Measurements from ENCODE around the gene TLCD3A.
"Not testable (repeated sequence)": the region's sequence is repeated elsewhere in the genome, so short reads cannot be mapped to it uniquely, and the experiment has no call there.

TLCD3A gene

GRCh38 chr17:781805-782731, 49.7 kb downstream of the TLCD3A start, which contains the start of the genes GLOD4 and MRM3:
Gene GLOD4, minus strand, starts transcription at chr17:782280. Its CDS starts 25 bp downstream, at chr17:782255.
Gene MRM3, plus strand, starts transcription at chr17:782353. Its CDS starts 26 bp downstream, at chr17:782379.
- Histone ChIP-seq H3K27me3 (ENCODE audit: insufficient read depth, low read length, poor library complexity, severe bottlenecking) (no peaks in the 10 kb centered on the region), H3K9me3 (ENCODE audit: insufficient read depth, low read depth, low read length) (no peaks in the 10 kb centered on the region), H3K9me2 (replicated peaks; ENCODE audit: low read depth, low read length) (no peaks in the 10 kb centered on the region), H3K4me3 (ENCODE audit: low read length, poor library complexity, severe bottlenecking) (peak within 1 kb of the TSS; percentile 96), H3K4me1 (ENCODE audit: insufficient read depth, low read length, poor library complexity, severe bottlenecking) (peaks cover 27% of the 10 kb centered on the region), H3K4me2 (ENCODE audit: low read depth, low read length, poor library complexity, severe bottlenecking) (peak within 1 kb of the TSS; percentile 89), H4K20me1 (ENCODE audit: insufficient read depth, low read length, poor library complexity, severe bottlenecking) (peaks cover 4% of the 10 kb centered on the region), H2AFZ (ENCODE audit: low read length) (peak within 1 kb of the TSS; percentile 98), H3K79me2 (ENCODE audit: insufficient read depth, low read length) (peaks cover 58% of the 10 kb centered on the region), H3K36me3 (ENCODE audit: insufficient read depth, low read length) (peaks cover 8% of the 10 kb centered on the region; the same call in 1 of the 2 replicates), H3K9ac (ENCODE audit: low read depth, low read length, poor library complexity, severe bottlenecking) (peak within 1 kb of the TSS; percentile 88), H3F3A (ENCODE audit: low read depth) (no peaks in the 10 kb centered on the region)
- TF ChIP-seq EZH2phosphoT487 (IDR thresholded peaks at IDR 0.05; ENCODE audit: borderline replicate concordance) (no peak), CTCF (conservative IDR thresholded peaks at IDR 0.05; ENCODE audit: low read length) (no peak)

GRCh38 chr17:784143-784542, 51.7 kb downstream of the TLCD3A start:
- no peaks in the 10 kb centered on the region for H3K9me3 ChIP-seq (ENCODE audit: insufficient read depth, low read depth, low read length)
- H3K4me2 ChIP-seq (ENCODE audit: low read depth, low read length, poor library complexity, severe bottlenecking), result peak overlapping the region; percentile 86
- no peak for TF ChIP-seq EZH2phosphoT487 (IDR thresholded peaks at IDR 0.05; ENCODE audit: borderline replicate concordance)
- no peak overlapping the region for H2AFZ ChIP-seq (ENCODE audit: low read length)
- H4K20me1 ChIP-seq (ENCODE audit: insufficient read depth, low read length, poor library complexity, severe bottlenecking), result peaks cover 4% of the 10 kb centered on the region
- peaks cover 8% of the 10 kb centered on the region; the same call in 1 of the 2 replicates for H3K36me3 ChIP-seq (ENCODE audit: insufficient read depth, low read length)
- H3K9ac ChIP-seq (ENCODE audit: low read depth, low read length, poor library complexity, severe bottlenecking), result peak overlapping the region; percentile 88
- H3K27me3 ChIP-seq (ENCODE audit: insufficient read depth, low read length, poor library complexity, severe bottlenecking), result no peaks in the 10 kb centered on the region
- H3F3A ChIP-seq (ENCODE audit: low read depth), result no peaks in the 10 kb centered on the region
- no peaks in the 10 kb centered on the region for H3K9me2 ChIP-seq (replicated peaks; ENCODE audit: low read depth, low read length)
- peak overlapping the region; percentile 96 for H3K4me3 ChIP-seq (ENCODE audit: low read length, poor library complexity, severe bottlenecking)
- peaks cover 51% of the 10 kb centered on the region for H3K79me2 ChIP-seq (ENCODE audit: insufficient read depth, low read length)
- peaks cover 27% of the 10 kb centered on the region for H3K4me1 ChIP-seq (ENCODE audit: insufficient read depth, low read length, poor library complexity, severe bottlenecking)

GRCh38 chr17:785901-786300, 53.5 kb downstream of the TLCD3A start:
- H2AFZ ChIP-seq (ENCODE audit: low read length); H4K20me1 ChIP-seq (ENCODE audit: insufficient read depth, low read length, poor library complexity, severe bottlenecking): not testable (repeated sequence)
- H3K79me2 ChIP-seq (ENCODE audit: insufficient read depth, low read length), result peaks cover 43% of the 10 kb centered on the region

GRCh38 chr17:787641-788221, 55.3 kb downstream of the TLCD3A start:
- Histone ChIP-seq H3K4me1 (ENCODE audit: insufficient read depth, low read length, poor library complexity, severe bottlenecking) (peaks cover 20% of the 10 kb centered on the region), H3F3A (ENCODE audit: low read depth) (no peaks in the 10 kb centered on the region), H3K36me3 (ENCODE audit: insufficient read depth, low read length) (peaks cover 16% of the 10 kb centered on the region; the same call in 1 of the 2 replicates), H3K4me3 (ENCODE audit: low read length, poor library complexity, severe bottlenecking) (no peak overlapping the region), H3K9ac (ENCODE audit: low read depth, low read length, poor library complexity, severe bottlenecking) (no peak overlapping the region), H3K4me2 (ENCODE audit: low read depth, low read length, poor library complexity, severe bottlenecking) (no peak overlapping the region), H3K9me2 (replicated peaks; ENCODE audit: low read depth, low read length) (no peaks in the 10 kb centered on the region), H4K20me1 (ENCODE audit: insufficient read depth, low read length, poor library complexity, severe bottlenecking) (peaks cover 4% of the 10 kb centered on the region), H2AFZ (ENCODE audit: low read length) (no peak overlapping the region), H3K9me3 (ENCODE audit: insufficient read depth, low read depth, low read length) (no peaks in the 10 kb centered on the region), H3K79me2 (ENCODE audit: insufficient read depth, low read length) (peaks cover 24% of the 10 kb centered on the region), H3K27me3 (ENCODE audit: insufficient read depth, low read length, poor library complexity, severe bottlenecking) (no peaks in the 10 kb centered on the region)
- TF ChIP-seq EZH2phosphoT487 (IDR thresholded peaks at IDR 0.05; ENCODE audit: borderline replicate concordance), result no peak
- TF ChIP-seq CTCF (conservative IDR thresholded peaks at IDR 0.05; ENCODE audit: low read length), result no peak

More at GRCh38 chr17:785901-786300, 53.5 kb downstream of the TLCD3A start:
- not testable (repeated sequence) for H3K9ac ChIP-seq (ENCODE audit: low read depth, low read length, poor library complexity, severe bottlenecking); H3K27me3 ChIP-seq (ENCODE audit: insufficient read depth, low read length, poor library complexity, severe bottlenecking); H3K9me2 ChIP-seq (replicated peaks; ENCODE audit: low read depth, low read length); H3K9me3 ChIP-seq (ENCODE audit: insufficient read depth, low read depth, low read length); H3K4me3 ChIP-seq (ENCODE audit: low read length, poor library complexity, severe bottlenecking); H3K4me2 ChIP-seq (ENCODE audit: low read depth, low read length, poor library complexity, severe bottlenecking); H3F3A ChIP-seq (ENCODE audit: low read depth)
- peaks cover 10% of the 10 kb centered on the region; the same call in 1 of the 2 replicates for H3K36me3 ChIP-seq (ENCODE audit: insufficient read depth, low read length)
- peaks cover 26% of the 10 kb centered on the region for H3K4me1 ChIP-seq (ENCODE audit: insufficient read depth, low read length, poor library complexity, severe bottlenecking)

All from Loucy (cell line).